ENCODE results near the gene PDE4D.

- TF ChIP-seq POLR2AphosphoS5 (IDR thresholded peaks at IDR 0.05; ENCODE audit: low read depth) (no peak), CTCF (IDR thresholded peaks at IDR 0.05; ENCODE audit: insufficient read depth, low read length) (no peak), SPI1 (IDR thresholded peaks at IDR 0.05; ENCODE audit: borderline replicate concordance, low read depth) (no peak)
Measured at GRCh38 chr5:59446356-59446755, 447.2 kb downstream of the PDE4D start.
